Small intestine (tissue), 7 donors: ENCODE data around the gene DIAPH2. TPM values are rescaled to one million over a fixed set of nuclear protein-coding genes. Genes with fewer than 3 reads are reported as not detected.

Experiments
- DNase-seq, 2 donors: peaks; one replicate each; pipeline versions ENCODE4 v3.0.0 to v3.0.0-alpha.2; 2013
- FAIRE-seq: peaks from 2 replicates; lab custom pipeline; 2012; peaks lifted over from hg19 to GRCh38; lab: Jason Lieb, UNC
- H3K27ac ChIP-seq, 3 donors: one replicate each; pipeline ENCODE4 v1.5.1; 2013; ENCODE audit warnings: low read length in 2 of 3, mild to moderate bottlenecking in 2 of 3, control low read depth in 1 of 3, inconsistent platforms in 1 of 3, low read depth in 1 of 3, moderate library complexity in 1 of 3
- H3K27me3 ChIP-seq, 3 donors: one replicate each; pipeline ENCODE4 v1.6.1; 2013; ENCODE audit warnings: low read length in 3 of 3, inconsistent platforms in 1 of 3; ENCODE audit not compliant: control insufficient read depth in 3 of 3, insufficient read depth in 3 of 3
- H3K36me3 ChIP-seq, 3 donors: one replicate each; pipeline ENCODE4 v1.6.1; 2013; ENCODE audit warnings: low read length in 3 of 3, inconsistent platforms in 1 of 3, low read depth in 1 of 3, mild to moderate bottlenecking in 1 of 3, moderate library complexity in 1 of 3; ENCODE audit not compliant: control insufficient read depth in 3 of 3, insufficient read depth in 2 of 3
- H3K4me1 ChIP-seq, 3 donors: one replicate each; pipeline ENCODE4 v1.6.1; 2013; ENCODE audit warnings: low read length in 2 of 3, inconsistent platforms in 1 of 3, low read depth in 1 of 3, mild to moderate bottlenecking in 1 of 3, moderate library complexity in 1 of 3; ENCODE audit not compliant: control insufficient read depth in 3 of 3, insufficient read depth in 2 of 3
- H3K4me3 ChIP-seq, 3 donors: one replicate each; pipeline ENCODE4 v1.5.1; 2013; ENCODE audit warnings: low read length in 3 of 3, control low read depth in 1 of 3, inconsistent platforms in 1 of 3, low read depth in 1 of 3, mild to moderate bottlenecking in 1 of 3, moderate library complexity in 1 of 3
- H3K9me3 ChIP-seq, 2 donors: one replicate each; pipeline ENCODE4 v1.6.1; 2013; ENCODE audit warnings: low read depth in 1 of 2, low read length in 1 of 2; ENCODE audit not compliant: control insufficient read depth in 2 of 2, insufficient read depth in 1 of 2
- WGBS, 3 donors: extraction: QIAGEN DNeasy Blood & Tissue Kit; methylation state at CpG; one replicate each; pipeline ENCODE4 v1.1.7; 2013; 5-methylcytosine and 5-hydroxymethylcytosine counted together
- polyA plus RNA-seq, 4 donors: library from polyadenylated mRNA; stranded (reverse) in 3 of 4; unstranded in 1 of 4; fragments of 200-250 nt in 3 of 4; fragments of 120-200 nt in 1 of 4; gene quantifications; one replicate each; pipeline versions ENCODE4 v1.2.1 to v1.2.3, GENCODE V29; 2013
- donor health status: healthy with polysubstance abuse.
- donor health status: control.
- donor health status: control.
- donor health status: Bipolar disorder and iron deficiency.
- donor health status: healthy.

DIAPH2 gene
- polyA plus RNA-seq, 4 donors, result 5.1 to 11.7 (median 6.1) TPM

- Histone ChIP-seq H3K4me1 (no peaks in the 10 kb centered on the region), H3K27ac (no peak overlapping the region), H3K36me3 (no peaks in the 10 kb centered on the region), H3K27me3 (no peaks in the 10 kb centered on the region), H3K4me3 (no peak overlapping the region), H3K9me3 (no peaks in the 10 kb centered on the region)
- 68 to 77% (median 70%) methylated on average over 2 of the region's 2 CpGs for WGBS, 3 donors
- no peak for DNase-seq
- FAIRE-seq, result no peak
These were observed 309.5 kb downstream of the DIAPH2 start for GRCh38 chrX:96994093-96994492.

GRCh38 chrX:96997196-96997595 lies 312.6 kb downstream of the DIAPH2 start:
- no peak overlapping the region for H3K4me3 ChIP-seq
- H3K27ac ChIP-seq, result no peak overlapping the region
- peak in 1 of 2 donors; percentile 30 for DNase-seq
- H3K4me1 ChIP-seq, result no peaks in the 10 kb centered on the region
- no peaks in the 10 kb centered on the region for H3K9me3 ChIP-seq
- FAIRE-seq, result no peak
- H3K27me3 ChIP-seq, result no peaks in the 10 kb centered on the region
- no peaks in the 10 kb centered on the region for H3K36me3 ChIP-seq
- WGBS, 3 donors, result 66 to 78% (median 71%) methylated on average over 4 of the region's 4 CpGs

DNA sequence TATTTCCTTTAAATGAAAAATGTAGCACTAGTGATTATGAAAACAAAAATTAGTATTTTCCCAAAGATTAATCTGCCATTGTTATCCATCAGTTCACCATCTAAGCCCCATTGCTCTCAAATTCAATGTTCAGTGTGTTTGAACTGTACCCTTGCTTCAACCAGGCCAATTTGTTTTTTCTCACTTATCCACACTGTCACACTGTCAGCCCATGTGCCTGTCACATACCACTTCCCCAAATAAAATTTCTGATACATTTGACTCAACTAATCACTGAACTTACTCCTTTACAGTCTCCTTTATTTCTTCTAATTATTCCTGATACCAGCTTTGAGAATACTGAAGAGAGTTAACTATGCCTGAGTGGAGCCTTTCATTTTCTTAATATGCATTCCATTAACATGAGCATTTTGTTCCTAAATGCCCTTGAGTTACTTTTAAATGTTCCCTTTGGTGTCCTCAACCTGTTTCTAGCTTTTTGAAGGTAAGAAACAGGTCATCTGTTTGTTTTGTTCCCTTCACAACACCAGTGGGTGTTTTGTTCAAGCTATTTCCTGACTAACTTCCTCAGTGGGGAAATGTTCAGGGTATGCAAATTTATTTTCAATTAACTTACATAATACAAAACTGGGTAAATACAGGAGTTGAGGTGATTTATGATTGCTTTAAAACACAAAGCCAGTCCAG lies 316.2 kb downstream of the DIAPH2 start:
- no peaks in the 10 kb centered on the region for H3K9me3 ChIP-seq
- no peak overlapping the region for H3K27ac ChIP-seq
- H3K4me1 ChIP-seq, result no peaks in the 10 kb centered on the region
- FAIRE-seq (no peak), DNase-seq (no peak)
- H3K27me3 ChIP-seq, result no peaks in the 10 kb centered on the region
- H3K36me3 ChIP-seq, result no peaks in the 10 kb centered on the region
- no peak overlapping the region for H3K4me3 ChIP-seq

DNA sequence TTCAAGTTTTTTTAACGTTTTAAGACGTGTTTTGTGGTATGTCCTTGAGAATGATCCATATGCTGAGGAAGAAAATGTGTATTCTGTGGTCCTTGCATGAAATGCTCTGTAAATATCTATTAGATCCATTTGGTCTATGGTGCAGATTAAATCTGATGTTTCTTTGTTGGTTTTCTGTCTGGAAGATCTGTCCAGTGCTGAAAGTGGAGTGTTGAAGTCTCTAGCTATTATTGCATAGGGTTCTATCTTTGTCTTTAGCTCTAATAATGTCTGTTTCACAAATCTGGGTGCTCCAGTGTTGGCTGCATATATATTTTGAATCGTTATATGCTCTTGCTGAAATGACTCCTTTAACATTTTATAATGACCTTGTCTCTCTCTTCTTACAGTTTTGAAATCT lies 321.5 kb downstream of the DIAPH2 start:
- H3K36me3 ChIP-seq, result no peaks in the 10 kb centered on the region
- H3K27ac ChIP-seq, result no peak overlapping the region
- no peak for FAIRE-seq
- no peaks in the 10 kb centered on the region for H3K9me3 ChIP-seq
- no peak for DNase-seq
- H3K4me1 ChIP-seq, result no peaks in the 10 kb centered on the region
- no peaks in the 10 kb centered on the region for H3K27me3 ChIP-seq
- H3K4me3 ChIP-seq, result no peak overlapping the region
- WGBS, 3 donors, result 81 to 91% (median 89%) methylated on average over 3 of the region's 3 CpGs

DNA sequence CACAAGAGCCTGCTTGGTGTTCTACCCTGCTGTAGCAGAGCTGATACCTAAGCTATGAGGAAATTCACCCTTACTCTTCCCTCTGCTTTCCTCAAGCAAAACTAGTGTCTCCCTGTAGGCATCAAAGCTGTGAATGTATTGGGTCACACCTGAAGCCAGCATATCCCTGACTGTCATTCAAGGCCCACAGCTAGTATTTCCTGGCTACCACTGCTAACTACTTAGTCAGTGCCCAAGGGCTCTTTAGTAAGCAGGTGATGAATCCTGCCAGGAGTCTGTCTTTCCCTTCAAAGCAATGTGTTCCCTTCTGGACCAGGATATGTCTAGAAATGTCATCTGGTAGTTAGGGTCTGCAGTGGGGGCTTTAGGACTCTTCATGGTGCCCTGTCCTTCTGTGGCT lies 324.7 kb downstream of the DIAPH2 start:
- Histone ChIP-seq H3K36me3 (no peaks in the 10 kb centered on the region), H3K27ac (no peak overlapping the region), H3K4me1 (no peaks in the 10 kb centered on the region), H3K4me3 (no peak overlapping the region), H3K27me3 (no peaks in the 10 kb centered on the region), H3K9me3 (no peaks in the 10 kb centered on the region)
- DNase-seq (no peak), FAIRE-seq (no peak)

DNA sequence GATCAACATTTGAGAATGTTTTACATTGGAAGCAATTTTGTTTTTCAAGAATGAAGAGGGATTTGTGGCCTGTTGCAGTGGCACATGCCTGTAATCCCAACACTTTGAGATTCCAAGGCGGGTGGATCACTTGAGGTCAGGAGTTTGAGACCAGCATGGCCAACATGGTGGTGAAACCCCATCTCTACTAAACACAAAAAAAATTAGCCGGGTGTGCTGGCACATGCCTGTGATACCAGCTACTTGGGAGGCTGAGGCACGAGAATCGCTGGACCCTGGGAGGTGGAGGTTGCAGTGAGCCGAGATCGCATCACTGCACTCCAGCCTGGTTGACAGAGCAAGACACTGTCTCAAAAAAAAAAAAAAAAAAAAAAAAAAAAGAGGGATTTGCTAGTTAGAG lies 326.9 kb downstream of the DIAPH2 start:
- Histone ChIP-seq H3K36me3 (no peaks in the 10 kb centered on the region), H3K4me3 (no peak overlapping the region), H3K4me1 (no peaks in the 10 kb centered on the region), H3K27me3 (no peaks in the 10 kb centered on the region), H3K9me3 (no peaks in the 10 kb centered on the region), H3K27ac (no peak overlapping the region)
- WGBS, 3 donors, result 91 to 97% (median 97%) methylated on average over 6 of the region's 6 CpGs
- FAIRE-seq, result no peak
- no peak for DNase-seq

DNA sequence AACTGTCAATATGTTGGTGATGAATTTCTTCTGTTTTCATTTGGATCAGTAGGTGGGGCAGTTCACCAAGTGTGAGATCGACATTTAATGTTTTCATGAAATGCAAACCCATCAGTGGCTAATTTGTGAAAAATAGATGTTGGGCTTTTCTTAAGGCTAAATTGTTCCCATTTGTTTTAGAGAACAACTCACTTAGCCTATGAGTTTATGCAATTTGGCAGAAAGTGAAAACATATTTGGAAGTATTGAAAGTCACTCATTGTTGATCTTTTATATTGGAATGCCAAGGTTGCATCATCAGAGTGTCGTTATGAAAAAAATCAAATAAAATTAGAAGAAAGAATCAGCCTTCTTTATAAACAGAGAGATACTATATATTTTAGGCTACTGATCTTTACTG lies 331.5 kb downstream of the DIAPH2 start:
- Histone ChIP-seq H3K27me3 (no peaks in the 10 kb centered on the region), H3K9me3 (no peaks in the 10 kb centered on the region), H3K4me3 (no peak overlapping the region), H3K4me1 (no peaks in the 10 kb centered on the region), H3K36me3 (no peaks in the 10 kb centered on the region), H3K27ac (no peak overlapping the region)
- 67 to 84% (median 81%) methylated on average over 2 of the region's 2 CpGs for WGBS, 3 donors
- FAIRE-seq (no peak), DNase-seq (no peak)

GRCh38 chrX:97021680-97022079 lies 337.0 kb downstream of the DIAPH2 start:
- FAIRE-seq, result no peak

DNA sequence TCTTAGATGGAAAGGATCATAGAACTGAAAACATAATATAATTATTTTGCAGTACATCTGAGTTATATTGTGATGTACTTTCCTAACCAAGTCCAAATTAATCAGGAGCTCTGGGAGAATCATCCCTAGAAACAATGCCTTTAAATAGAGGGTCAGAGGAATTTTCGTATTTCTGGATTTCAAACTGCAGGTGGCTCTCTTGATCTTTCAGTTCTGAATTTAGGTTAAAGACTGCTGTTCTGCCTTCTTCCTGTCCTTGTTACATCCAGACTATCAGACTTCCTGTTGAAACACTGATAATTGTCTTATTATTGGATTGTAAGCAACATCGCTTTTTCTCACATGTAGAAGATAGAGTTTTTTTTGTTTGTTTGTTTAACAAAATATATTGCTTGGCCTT lies 341.8 kb downstream of the DIAPH2 start:
- Histone ChIP-seq H3K27ac (no peak overlapping the region), H3K4me1 (no peaks in the 10 kb centered on the region), H3K9me3 (no peaks in the 10 kb centered on the region), H3K36me3 (no peaks in the 10 kb centered on the region), H3K4me3 (no peak overlapping the region), H3K27me3 (no peaks in the 10 kb centered on the region)
- WGBS, 3 donors, result 65 to 81% (median 77%) methylated on average over 2 of the region's 2 CpGs
- no peak for DNase-seq
- peak; percentile 19 for FAIRE-seq

More at GRCh38 chrX:97021680-97022079, 337.0 kb downstream of the DIAPH2 start:
- Histone ChIP-seq H3K9me3 (no peaks in the 10 kb centered on the region), H3K4me1 (no peaks in the 10 kb centered on the region), H3K27me3 (no peaks in the 10 kb centered on the region), H3K4me3 (no peak overlapping the region), H3K27ac (no peak overlapping the region), H3K36me3 (no peaks in the 10 kb centered on the region)
- 75 to 86% (median 76%) methylated on average over 3 of the region's 3 CpGs for WGBS, 3 donors
- DNase-seq, result no peak
